CD4-positive, alpha-beta T cell treated with Interferon alpha-2 for 1 hour (primary cell): ENCODE data around the gene MSN.
"Not testable (repeated sequence)": the region's sequence is repeated elsewhere in the genome, so short reads cannot be mapped to it uniquely, and the experiment has no call there.

ENCODE experiments used
- DNase-seq, 2 donors: peaks; one replicate each; pipeline ENCODE4 v3.0.0-alpha.2; 2020 to 2022

Gene MSN

DNA sequence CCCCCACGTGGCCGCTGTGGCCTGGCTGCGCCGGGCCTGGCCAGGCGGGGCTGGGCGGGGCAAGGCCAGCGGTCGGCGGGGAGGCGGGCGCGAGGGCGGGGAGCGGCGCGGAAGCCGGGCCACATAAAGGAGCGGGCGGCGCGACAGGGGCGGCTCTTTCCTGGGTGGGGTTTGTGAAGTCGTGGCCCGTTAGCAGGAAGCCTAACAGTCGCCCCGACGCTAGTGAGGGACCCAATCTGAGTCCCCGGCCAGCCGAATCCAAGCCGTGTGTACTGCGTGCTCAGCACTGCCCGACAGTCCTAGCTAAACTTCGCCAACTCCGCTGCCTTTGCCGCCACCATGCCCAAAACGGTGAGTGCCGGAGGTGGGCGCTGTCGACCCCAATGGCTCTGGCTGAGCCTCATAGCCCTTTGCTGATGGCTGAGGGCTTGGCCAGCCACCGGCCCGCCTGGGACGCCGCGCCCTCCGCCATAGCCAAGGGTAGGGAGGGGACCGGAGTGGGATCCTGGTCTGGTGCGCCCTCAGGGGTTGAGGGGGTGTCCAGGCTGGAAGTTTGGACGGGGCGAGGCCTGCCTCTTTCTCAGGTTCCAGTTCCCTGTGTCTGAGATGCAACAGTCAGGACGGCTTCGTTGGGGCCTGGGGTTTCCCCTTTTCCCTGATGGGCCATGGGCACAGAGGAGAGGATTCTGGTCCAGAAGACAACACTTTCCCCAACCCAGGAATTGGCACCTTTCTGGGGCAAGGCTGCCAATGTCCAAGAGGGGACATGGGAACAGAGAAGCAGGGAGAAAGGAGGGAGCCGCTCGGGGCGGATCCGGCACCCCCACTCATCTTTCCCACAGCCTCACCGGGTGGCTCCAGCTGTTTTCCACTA lies at the start of gene MSN:
TSS of gene MSN (plus strand) at position 152 of the 874 bp plus-strand sequence. CDS start at position 340, 188 bp downstream.
- DNase-seq = peak; percentile 74 to 82

DNA sequence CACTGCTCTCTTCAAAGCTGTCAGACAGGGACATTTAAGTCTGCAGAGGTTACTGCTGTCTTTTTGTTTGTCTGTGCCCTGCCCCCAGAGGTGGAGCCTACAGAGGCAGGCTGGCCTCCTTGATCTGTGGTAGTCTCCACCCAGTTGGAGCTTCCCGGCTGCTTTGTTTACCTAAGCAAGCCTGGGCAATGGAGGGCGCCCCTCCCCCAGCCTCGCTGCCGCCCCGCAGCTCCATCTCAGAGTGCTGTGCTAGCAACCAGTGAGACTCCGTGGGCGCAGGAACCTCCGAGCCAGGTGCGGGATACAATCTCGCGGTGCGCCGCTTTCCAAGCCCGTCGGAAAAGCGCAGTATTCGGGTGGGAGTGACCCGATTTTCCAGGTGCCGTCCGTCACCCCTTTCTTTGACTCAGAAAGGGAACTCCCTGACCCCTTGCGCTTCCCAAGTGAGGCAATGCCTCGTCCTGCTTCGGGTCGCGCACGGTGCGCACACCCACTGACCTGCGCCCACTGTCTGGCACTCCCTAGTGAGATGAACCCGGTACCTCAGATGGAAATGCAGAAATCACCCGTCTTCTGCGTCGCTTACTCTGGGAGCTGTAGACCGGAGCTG lies 47.3 kb upstream of the MSN start:
- DNase-seq = not testable (repeated sequence)

DNA sequence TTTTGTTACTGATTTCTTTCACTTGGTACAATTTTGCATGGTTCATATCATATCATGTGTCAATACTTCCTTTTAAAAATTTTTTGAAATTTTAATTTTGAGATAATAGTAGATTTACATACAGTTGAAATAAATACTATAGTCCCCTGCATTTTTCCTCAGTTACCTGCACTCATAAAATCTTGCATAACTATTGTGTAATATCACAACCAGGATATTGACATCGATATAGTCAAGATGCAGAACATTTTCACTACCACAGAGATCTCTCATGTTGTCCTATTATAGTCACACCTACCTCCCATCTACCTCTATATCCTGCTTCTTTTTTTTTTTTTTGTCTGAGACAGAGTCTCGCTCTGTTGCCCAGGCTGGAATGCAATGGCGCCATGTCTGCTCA lies 36.7 kb upstream of the MSN start:
- DNase-seq = no peak

DNA sequence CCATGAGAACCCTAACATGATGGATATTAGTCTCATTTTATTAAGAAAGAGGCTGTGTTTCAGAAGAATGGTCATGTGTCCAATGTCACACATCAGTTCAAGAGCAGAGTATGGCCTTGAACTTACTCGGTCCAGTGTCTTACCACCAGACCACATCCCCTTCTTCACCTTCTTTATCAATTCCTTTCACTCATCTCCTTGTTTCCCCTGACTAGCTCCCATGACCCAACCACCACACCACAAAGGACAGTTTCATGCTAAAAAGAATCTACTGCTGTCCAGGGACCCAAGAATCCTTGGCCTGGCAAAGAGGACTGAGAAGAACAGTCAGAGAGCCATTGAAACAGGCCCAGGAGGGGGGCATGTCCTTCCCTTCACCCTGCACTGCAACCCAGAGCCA lies 33.6 kb upstream of the MSN start:
- no peak for DNase-seq

DNA sequence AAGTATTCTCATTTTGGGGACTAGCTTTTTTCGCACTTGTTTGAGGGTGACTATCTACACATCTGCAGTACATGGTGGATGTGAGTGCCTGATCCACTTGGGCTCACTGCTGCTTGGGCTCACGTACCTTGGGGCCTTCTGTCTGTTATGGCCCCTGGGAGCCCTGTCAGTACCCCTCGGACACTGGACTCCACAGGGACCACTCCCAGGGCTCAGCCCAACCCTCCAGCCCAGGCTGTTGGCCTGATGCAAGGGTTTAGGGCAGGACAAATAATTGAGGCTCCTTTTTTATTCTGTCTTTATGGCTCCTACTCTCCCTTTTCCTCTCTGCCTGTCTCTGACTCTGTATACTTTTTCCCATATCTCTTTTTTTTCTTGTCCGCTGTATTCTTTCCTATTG lies 32.7 kb upstream of the MSN start:
- DNase-seq = no peak

DNA sequence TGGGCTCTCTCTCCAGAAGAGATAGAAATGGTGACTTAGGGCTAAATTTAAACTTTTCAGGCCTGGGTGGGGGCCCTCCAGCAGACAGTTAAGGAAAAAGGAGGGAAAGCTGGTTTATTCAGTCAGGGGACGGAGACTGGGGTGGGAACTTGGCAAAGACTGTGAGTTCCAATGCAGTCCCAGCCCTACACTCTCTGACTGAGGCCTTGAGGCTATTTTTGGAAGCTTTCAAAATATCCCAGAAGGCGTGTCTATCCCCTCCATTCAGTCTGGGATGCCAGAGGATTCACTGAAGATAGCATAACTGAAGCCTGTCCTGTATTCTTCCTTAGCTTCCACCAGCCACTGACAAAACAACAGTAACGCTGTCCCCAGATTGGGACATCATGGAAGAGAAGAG lies 32.1 kb upstream of the MSN start:
- DNase-seq = no peak

DNA sequence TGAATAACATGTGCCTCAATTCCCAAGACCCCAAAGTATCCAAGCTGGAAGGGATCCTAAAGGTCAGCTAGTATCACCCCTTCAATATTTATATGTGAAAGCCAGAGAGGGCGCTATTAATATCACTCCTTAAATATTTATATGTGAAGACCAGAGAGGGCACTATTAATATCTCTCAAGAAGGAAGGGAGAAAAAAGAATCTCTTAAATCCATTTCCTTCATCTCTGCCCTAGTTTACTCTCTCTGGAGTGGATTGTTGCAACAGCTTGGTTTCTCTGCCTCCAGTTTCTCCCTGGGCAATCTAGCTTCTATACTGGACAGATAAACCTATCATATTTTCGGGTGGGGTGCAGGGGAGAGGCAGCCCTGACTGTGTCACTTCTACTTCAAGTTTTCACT lies 31.6 kb upstream of the MSN start:
- no peak for DNase-seq

DNA sequence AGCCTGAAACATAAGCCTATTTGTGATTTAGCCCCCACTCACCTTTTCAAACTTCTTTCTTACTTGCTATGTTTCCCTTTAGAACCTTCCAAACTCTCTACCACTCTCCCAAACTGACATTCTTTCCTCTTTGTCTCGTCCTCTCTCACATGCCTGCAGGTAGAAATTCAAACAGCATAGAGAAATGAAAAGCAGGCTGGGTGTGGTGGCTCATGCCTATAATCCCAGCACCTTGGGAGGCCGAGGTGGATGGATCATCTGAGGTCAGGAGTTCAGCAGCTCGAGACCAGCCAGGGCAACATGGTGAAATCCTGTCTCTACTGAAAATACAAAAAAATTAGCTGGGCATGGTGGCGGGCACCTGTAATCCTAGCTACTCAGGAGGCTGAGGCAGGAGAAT lies 31.2 kb upstream of the MSN start:
- DNase-seq = not testable (repeated sequence)

DNA sequence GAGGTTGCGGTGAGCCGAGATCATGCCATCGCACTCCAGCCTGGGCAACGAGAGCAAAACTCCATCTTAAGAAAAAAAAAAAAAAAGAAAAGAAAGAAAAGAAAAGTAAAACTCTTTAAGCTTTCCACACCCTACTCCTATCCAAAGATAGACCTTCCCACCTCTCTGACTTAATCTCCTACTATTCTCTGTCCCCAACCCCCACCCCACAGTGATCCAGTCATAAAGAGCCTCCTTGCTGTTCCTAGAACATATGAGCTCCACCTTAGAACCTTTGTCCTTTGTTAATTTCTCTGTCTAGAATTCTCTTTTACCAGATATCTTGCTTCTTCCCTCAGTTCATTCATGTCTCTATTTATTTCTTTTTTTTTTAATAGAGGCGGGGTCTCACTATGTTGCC lies 30.1 kb upstream of the MSN start:
- DNase-seq = no peak

DNA sequence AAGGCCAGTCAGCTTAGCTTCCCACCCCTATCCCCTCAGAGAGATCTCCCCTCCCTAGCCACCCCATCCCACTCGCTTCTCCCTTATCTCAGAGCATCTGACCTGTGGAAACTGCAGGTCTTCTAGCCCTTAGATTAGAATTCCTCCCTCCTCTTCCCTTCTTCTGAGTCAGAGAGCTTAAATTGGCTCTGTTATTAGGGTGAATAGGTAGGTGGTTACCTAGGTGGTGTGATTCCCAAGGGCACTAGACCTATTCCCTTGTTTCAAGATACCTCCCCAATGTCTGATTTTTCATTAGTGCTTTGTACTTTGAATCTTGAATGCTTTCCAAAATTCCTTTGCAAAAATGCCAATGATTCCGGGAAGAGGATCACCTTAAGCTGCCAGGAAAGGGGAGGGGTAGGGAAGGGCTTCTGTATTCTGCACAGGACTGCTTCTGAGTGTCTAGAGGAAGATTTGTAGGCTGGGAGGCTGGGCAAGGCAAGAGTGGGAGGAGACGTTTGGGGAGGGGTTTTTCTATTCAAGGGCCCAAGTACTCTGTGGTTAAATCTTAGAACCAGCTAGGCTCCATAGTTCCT lies 24.5 kb upstream of the MSN start:
- DNase-seq = no peak

DNA sequence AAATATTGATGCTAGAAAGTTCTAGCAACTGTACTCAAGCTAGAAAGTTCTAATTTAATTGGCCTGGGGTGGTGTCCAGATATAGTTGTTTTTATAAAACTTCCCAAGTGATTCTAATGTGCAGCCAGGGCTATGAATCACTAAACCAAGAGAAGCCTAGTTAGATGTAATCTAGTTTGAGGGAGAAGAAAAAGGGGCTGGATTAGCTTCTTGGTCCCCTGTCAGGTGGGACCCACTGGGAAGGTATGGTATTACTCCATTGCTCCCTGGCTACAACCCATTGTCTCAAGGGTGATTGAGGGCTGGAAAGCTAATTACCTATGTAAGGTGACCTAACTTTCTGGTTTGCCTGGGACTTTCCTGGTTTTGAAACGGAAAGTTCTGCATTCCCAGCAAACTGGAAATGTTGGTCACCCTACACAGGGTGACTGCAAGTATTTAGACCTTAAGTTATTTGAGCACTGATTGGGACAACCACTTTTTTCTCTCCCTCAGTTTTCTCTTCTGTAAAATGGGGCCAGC lies 23.9 kb upstream of the MSN start:
- no peak for DNase-seq

DNA sequence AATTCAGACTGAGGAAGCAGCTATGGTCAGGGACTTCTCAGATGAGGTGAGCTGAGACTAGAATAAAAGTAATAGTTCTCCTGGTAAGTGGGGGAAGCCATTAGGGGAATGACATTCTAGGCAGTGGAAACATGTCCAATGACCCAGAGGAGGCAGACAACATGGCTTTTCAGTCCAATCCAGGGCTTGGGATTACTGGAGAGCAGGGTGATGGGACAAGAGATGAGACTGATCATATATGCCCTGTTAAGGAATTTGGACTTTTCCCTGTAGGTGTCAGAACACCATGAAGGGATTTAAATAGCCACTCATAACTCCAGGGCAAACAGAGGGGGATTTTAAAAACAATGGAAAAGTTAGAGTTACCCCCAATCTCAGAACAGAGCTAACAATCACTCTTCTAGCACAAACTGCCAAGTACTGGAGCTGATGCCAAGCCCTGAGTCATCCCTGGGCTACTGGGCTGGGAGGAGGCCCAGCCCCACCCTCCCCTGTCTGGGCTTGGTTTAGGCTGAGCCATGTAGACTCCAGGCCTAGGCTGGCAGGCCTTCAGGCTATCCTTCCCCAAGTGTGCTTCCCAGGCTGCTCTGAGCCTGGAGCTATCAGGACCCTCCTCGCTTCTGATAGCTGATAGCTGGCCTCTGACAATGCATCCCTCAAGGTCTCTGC lies 22.7 kb upstream of the MSN start:
- DNase-seq = peak in 1 of 2 donors; percentile 9

DNA sequence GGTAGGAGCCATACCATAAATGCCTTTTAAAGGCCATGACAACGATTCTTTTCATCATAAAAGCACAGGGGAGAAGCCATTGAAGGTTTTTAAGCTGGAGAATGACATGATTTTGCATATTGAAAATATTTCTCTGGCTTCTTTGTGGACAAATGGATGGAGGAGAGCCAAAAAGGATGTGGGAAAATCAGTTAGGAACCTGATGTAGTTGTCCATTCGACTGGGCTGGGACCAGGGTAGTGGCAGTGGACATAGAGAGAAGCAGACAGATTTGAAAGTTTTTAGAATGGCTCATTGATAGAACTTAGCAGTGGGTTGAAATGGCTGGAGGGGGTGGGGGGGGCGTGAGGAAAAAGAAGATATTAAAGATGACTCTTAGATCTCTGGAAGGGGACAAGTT lies 19.7 kb upstream of the MSN start:
- no peak for DNase-seq

DNA sequence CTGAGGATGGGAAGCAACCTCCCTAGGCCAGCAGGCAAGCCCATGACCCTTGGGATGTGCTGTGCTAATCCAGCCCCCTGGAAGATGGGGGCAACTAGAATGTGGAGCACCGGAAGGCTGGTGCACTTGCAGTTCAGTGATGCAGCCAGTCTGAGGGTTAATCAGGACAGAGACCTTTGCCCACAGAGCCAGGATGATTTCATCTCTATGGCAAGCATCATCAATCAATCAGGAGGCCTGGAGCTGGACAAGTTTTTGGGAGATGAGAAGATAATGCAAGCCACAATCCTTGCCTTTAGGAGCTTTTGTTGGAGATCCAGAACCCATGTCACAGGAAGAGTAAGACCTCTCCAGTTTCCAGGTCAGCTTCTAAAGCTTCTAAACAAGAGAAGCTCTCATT lies 15.4 kb upstream of the MSN start:
- DNase-seq = no peak

DNA sequence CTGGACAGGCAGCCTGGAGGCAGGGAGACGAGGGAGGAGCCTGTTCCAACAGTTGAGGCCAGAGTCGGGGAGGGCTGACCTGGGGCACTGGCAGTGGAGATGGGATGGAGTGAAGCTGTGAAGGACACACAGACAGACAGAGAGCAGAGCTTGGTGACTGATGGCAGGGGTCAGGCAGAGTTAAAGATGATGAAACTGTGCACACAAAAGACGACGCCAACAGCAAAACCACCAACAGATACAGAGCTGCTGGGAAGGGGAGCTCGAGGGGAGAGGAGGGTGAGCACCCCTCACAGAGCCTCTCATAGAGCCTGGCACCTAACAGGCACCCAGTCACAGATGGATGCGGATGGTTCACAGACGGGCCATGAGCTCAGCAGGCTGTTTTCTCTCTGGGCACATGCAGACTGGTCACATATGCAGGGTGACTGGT lies 10.4 kb upstream of the MSN start:
- not testable (repeated sequence) for DNase-seq

DNA sequence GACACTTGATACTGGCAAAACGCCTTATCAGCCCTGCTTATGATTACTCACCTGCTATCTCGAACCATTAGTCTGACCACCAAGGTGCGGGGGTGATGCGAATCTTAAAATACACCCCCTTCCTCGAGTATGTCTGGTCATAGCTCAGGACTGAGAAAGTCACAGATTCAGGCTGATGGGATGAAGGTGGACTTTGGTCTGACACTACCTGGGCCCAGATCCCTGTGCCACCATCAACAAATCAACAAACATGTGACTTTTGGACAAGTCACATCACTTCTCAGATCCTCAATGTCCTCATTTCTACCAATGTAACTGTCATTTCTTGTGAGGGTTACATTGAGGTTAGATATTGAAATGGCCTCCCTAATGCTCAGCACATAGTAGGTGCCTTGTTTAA lies 9.8 kb upstream of the MSN start:
- DNase-seq = no peak

DNA sequence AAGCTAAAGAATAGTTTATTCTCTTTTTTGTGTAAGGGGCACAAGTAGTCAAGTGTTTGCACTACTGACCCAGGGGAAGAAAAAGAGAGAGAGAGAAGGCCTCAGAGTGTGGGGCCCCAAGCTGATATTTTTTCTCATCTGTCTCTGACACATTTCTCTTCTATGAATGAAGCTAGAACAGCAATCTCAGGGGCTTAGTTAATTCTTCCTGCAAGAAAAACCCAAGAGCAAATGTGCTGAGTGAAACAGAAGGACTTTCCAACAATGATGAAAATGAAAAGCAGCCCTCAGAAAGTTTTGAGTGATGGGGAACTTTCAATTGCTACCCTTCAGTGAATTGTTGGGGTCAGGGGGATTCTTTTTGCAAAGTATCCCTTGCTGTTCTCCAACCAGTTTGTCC lies 9.2 kb upstream of the MSN start:
- DNase-seq = no peak

DNA sequence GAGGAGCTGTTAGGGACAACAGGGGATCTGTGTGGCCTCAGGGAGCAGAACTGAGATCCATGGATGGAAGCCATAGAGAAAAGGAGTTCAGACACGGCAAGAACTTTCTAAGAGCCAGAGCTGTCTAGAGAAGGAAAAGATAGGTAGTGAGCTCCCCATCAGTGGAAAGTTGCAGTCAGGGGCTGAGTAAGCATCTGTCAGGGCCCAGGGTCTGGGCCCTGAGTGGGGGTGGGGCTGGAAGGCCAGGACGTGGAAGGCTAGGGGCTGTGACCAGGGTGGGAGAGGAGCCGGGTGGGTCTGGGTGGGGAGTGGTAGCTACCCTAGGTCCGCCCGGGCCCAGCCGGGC lies 324 bp upstream of the MSN start:
- DNase-seq = no peak

DNA sequence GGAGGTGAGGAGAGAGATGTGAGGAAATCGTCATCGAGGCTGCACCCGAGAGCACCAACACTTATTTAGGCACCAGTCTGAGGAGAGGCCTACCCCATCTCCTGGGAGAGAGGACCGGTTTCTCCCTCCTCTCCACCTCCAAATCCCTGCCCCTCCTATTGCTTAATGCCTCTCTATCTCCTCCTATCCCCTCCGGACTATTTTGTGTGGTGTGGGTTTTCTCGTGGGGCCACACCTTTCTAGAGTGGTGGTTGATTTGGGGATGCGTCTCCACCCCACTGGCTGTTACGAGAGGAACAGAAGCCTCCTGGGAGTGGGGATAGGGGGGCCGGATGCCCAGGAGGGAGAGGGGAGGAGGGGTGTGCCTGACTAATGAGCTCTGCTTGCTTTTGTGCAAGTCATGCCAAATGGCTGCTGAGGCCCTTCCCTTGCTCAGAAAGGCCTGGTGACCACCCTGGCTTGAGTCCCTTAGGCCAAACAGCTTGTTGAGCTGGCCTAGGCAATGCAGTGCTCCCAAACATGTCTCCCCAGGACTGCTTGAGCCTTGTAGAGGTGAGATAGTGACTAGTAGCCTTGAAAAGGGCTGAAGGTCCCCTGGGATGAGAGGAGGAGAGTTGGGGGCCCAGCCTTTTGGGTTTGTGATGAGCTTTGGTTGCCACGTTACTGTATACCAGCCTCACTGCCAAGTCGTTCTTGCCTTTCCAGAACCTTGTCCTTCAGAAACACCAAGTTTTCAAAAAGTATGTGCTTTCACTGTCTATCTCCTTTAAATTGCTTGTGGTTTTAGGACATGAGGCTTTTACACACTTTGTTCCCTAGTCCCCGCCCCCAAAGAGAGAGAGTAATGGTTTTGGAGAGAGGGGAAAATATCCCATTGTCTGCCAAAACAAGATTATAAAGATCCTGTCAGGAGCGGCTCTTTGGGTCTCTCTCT lies 1.2 kb downstream of the MSN start:
- DNase-seq = peak; percentile 56 to 65

DNA sequence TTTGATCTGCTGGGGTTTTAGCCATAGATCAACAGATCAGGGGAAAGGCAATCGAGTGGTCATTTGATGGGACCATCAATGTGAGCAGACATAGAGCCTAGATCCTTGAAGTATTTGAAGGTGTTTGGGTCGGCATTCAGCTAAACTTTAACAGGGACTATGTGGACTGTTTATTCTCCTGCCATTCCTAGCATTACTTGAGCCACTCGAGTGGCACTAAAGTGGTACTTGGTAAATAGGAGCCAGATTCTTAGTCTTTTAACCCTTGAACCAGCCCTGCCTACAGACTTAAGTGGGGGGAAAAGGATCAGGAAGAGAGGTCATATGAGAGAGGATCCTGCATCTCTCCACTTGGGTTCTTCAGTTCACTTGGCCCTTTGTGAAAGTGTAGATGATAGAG lies 3.8 kb downstream of the MSN start:
- no peak for DNase-seq

DNA sequence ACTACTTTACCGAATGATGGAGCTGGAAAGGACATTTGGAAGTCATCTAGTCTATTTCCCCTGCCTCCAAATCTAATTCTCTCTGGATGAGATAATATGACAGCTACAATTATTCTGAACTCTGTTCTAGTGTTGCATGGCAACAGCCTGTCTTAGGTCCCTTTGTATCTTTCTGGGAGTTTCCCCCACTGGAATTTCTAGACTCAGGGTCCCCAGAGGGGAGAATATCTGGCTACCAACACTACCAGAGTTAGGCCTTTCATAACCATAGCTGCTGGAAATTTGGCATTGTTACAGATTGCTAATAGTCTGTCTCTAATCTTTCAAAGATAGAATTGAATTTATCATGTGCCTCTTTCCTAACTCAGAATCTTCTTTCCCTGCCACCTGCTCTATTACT lies 4.5 kb downstream of the MSN start:
- no peak for DNase-seq

DNA sequence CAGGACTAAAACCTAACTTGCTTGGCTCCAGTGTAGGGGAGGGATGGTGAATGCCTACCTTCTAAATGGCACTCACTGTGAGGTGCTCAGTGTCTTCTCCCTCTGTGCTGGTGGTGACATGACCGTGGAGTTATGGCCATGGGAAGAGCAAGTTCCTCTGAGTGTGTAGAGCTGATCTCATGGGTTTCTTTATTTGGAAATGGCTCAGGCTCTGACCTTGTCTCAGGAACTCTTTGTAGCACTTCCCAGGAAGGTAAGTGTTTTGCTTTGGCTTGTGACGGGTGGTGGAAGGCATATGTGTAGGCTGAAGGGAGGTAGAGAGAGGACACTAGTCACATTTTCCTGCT lies 6.4 kb downstream of the MSN start:
- no peak for DNase-seq
